ENCODE measurements around the gene BORCS5.

DNA sequence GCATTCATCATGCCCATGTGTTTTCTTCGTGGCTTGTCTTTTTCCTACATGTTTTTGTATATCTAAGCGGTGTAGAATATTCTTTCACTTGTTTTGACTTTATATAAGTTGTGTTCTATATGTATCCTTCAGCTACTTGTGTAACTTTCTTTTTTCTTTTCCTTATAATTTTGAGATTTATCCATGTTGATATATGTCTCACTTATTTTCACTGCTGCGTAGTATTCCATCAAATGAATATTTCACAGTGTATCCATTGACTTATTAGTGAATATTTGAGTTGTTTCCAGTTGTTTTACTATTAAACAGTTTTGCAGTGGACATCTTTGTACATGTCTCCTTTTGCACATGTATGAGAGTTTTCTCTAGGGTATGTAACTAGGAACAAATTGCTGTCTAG is 43.9 kb downstream of the BORCS5 start:
- no peak for TF ChIP-seq POLR2A (IDR thresholded peaks at IDR 0.05; ENCODE audit: low read depth, low read length)
- no peak for TF ChIP-seq POLR2AphosphoS5 (IDR thresholded peaks at IDR 0.05; ENCODE audit: low read depth, low read length)
- no peak for TF ChIP-seq TAF1 (IDR thresholded peaks at IDR 0.05; ENCODE audit: low read depth, low read length)
- TF ChIP-seq PAX5 (IDR thresholded peaks at IDR 0.05; ENCODE audit: insufficient read depth, low read length, severe bottlenecking), result no peak
- TF ChIP-seq SPI1 (IDR thresholded peaks at IDR 0.05; ENCODE audit: low read depth, low read length), result no peak
